ENCODE data around the gene ZFP69.

Gene ZFP69

GRCh38 chr1:40454873-40455272 lies 22.2 kb upstream of the ZFP69 start:
- H3K9me2 ChIP-seq (replicated peaks; ENCODE audit: control insufficient read depth, low read length) = no peaks in the 10 kb centered on the region
- H3K4me1 ChIP-seq (ENCODE audit: control insufficient read depth, low read length) = peaks cover 21% of the 10 kb centered on the region
- no peaks in the 10 kb centered on the region for H4K20me1 ChIP-seq (ENCODE audit: control insufficient read depth, insufficient read depth, low read depth, low read length)
- no peak overlapping the region for H3K4me3 ChIP-seq (ENCODE audit: low read length)
- peaks cover 52% of the 10 kb centered on the region for H3K36me3 ChIP-seq (ENCODE audit: control insufficient read depth, low read length)
- TF ChIP-seq CTCF (IDR thresholded peaks at IDR 0.05; ENCODE audit: low read depth, low read length, poor library complexity, severe bottlenecking) (no peak), EZH2phosphoT487 (IDR thresholded peaks at IDR 0.05; ENCODE audit: borderline replicate concordance, low read length) (no peak)
- H3K9me3 ChIP-seq (ENCODE audit: control insufficient read depth, insufficient read depth, low read length) = peaks cover 31% of the 10 kb centered on the region
- H3K27me3 ChIP-seq (ENCODE audit: control insufficient read depth, low read length) = no peaks in the 10 kb centered on the region
- H3F3A ChIP-seq (ENCODE audit: control insufficient read depth, insufficient read depth) = peaks cover 6% of the 10 kb centered on the region
- H3K27ac ChIP-seq (ENCODE audit: low read depth, low read length) = no peak overlapping the region
- peaks cover 26% of the 10 kb centered on the region for H3K79me2 ChIP-seq (ENCODE audit: control insufficient read depth, low read length)
- no peak overlapping the region for H3K4me2 ChIP-seq (ENCODE audit: low read length)

GRCh38 chr1:40462956-40463590 lies 14.0 kb upstream of the ZFP69 start:
- Histone ChIP-seq H3K4me1 (ENCODE audit: control insufficient read depth, low read length) (no peaks in the 10 kb centered on the region), H3K27me3 (ENCODE audit: control insufficient read depth, low read length) (no peaks in the 10 kb centered on the region), H3K36me3 (ENCODE audit: control insufficient read depth, low read length) (peaks cover 53% of the 10 kb centered on the region), H3K4me3 (ENCODE audit: low read length) (no peak overlapping the region), H3K27ac (ENCODE audit: low read depth, low read length) (no peak overlapping the region), H3K79me2 (ENCODE audit: control insufficient read depth, low read length) (no peaks in the 10 kb centered on the region), H3K9me3 (ENCODE audit: control insufficient read depth, insufficient read depth, low read length) (peaks cover 61% of the 10 kb centered on the region), H4K20me1 (ENCODE audit: control insufficient read depth, insufficient read depth, low read depth, low read length) (no peaks in the 10 kb centered on the region), H3F3A (ENCODE audit: control insufficient read depth, insufficient read depth) (no peaks in the 10 kb centered on the region), H3K4me2 (ENCODE audit: low read length) (no peak overlapping the region), H3K9me2 (replicated peaks; ENCODE audit: control insufficient read depth, low read length) (no peaks in the 10 kb centered on the region)
- TF ChIP-seq CTCF (IDR thresholded peaks at IDR 0.05; ENCODE audit: low read depth, low read length, poor library complexity, severe bottlenecking) (no peak), EZH2phosphoT487 (IDR thresholded peaks at IDR 0.05; ENCODE audit: borderline replicate concordance, low read length) (no peak)

- H3K9me3 ChIP-seq (ENCODE audit: control insufficient read depth, insufficient read depth, low read length) = peaks cover 27% of the 10 kb centered on the region; the same call in 1 of the 2 replicates
- H3K4me2 ChIP-seq (ENCODE audit: low read length) = no peak overlapping the region
- no peak overlapping the region for H3K4me3 ChIP-seq (ENCODE audit: low read length)
- no peaks in the 10 kb centered on the region for H3K4me1 ChIP-seq (ENCODE audit: control insufficient read depth, low read length)
- no peaks in the 10 kb centered on the region for H3K9me2 ChIP-seq (replicated peaks; ENCODE audit: control insufficient read depth, low read length)
- H3K27ac ChIP-seq (ENCODE audit: low read depth, low read length) = no peak overlapping the region
- peaks cover 10% of the 10 kb centered on the region for H3K36me3 ChIP-seq (ENCODE audit: control insufficient read depth, low read length)
- no peaks in the 10 kb centered on the region for H3K79me2 ChIP-seq (ENCODE audit: control insufficient read depth, low read length)
- no peak for TF ChIP-seq CTCF (IDR thresholded peaks at IDR 0.05; ENCODE audit: low read depth, low read length, poor library complexity, severe bottlenecking)
- no peak for TF ChIP-seq EZH2phosphoT487 (IDR thresholded peaks at IDR 0.05; ENCODE audit: borderline replicate concordance, low read length)
- no peaks in the 10 kb centered on the region for H3K27me3 ChIP-seq (ENCODE audit: control insufficient read depth, low read length)
- no peaks in the 10 kb centered on the region for H3F3A ChIP-seq (ENCODE audit: control insufficient read depth, insufficient read depth)
- no peaks in the 10 kb centered on the region for H4K20me1 ChIP-seq (ENCODE audit: control insufficient read depth, insufficient read depth, low read depth, low read length)
Measured at GRCh38 chr1:40469327-40469726, 7.8 kb upstream of the ZFP69 start.
